ENCODE measurements around the gene SPEF2.

SPEF2 gene, protein sequence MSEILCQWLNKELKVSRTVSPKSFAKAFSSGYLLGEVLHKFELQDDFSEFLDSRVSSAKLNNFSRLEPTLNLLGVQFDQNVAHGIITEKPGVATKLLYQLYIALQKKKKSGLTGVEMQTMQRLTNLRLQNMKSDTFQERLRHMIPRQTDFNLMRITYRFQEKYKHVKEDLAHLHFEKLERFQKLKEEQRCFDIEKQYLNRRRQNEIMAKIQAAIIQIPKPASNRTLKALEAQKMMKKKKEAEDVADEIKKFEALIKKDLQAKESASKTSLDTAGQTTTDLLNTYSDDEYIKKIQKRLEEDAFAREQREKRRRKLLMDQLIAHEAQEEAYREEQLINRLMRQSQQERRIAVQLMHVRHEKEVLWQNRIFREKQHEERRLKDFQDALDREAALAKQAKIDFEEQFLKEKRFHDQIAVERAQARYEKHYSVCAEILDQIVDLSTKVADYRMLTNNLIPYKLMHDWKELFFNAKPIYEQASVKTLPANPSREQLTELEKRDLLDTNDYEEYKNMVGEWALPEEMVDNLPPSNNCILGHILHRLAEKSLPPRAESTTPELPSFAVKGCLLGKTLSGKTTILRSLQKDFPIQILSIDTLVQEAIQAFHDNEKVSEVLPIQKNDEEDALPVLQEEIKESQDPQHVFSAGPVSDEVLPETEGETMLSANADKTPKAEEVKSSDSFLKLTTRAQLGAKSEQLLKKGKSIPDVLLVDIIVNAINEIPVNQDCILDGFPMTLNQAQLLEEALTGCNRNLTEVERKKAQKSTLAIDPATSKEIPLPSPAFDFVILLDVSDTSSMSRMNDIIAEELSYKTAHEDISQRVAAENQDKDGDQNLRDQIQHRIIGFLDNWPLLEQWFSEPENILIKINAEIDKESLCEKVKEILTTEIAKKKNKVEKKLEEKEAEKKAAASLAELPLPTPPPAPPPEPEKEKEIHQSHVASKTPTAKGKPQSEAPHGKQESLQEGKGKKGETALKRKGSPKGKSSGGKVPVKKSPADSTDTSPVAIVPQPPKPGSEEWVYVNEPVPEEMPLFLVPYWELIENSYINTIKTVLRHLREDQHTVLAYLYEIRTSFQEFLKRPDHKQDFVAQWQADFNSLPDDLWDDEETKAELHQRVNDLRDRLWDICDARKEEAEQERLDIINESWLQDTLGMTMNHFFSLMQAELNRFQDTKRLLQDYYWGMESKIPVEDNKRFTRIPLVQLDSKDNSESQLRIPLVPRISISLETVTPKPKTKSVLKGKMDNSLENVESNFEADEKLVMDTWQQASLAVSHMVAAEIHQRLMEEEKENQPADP (N-terminal part only)

DNA sequence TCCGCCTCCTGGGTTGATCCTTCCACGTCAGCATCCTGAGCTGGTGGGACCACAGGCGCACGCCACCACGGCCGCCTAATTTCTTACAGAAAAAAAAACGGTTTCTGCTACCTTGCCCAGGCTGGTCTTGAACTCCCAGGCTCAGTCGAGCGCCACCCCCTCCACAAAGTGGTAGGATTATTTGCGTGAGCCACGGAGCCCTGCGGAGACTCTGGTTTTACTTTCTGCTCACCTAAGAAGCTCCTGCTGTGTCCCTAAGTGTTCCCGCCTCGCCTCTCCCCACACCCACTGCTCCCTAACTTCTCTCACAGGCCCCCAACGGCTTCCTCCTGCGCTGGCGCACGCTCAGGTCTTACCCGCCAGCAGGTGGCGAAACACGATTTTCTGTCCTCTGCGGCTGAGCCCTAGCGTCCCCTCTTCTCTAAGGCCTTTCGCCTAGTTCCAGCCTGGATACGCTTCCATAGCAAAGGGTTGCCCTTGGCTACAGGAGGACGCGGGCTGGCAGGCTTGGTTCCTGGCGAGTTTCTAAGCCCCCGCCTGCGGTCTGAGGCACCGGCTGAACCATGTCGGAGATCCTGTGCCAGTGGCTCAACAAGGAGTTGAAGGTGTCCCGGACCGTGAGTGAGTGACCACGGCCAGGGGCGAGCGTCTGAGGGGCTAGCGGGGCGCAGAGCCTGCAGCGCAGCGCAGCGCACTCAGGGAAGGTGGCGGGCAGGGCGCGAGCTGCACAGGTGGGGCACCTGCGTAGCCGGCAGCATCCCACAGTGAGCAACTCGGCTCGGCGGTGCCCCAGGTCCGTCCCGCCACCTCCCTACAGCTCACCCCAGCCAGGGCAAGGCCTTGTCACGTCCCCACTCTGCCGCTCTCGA, at the start of gene SPEF2:
Gene SPEF2 (plus strand): TSS at position 429 of the 869 bp plus-strand sequence. CDS start 135 bp downstream, at position 564.
- in situ Hi-C loops (cut with HindIII; ENCODE audit: low sequenced_read_pairs): no loop called here

GRCh38 chr5:35575578-35575977, 42.1 kb upstream of the SPEF2 start:
- in situ Hi-C loops (cut with HindIII; ENCODE audit: low sequenced_read_pairs): no loop called here

- in situ Hi-C loops (cut with HindIII; ENCODE audit: low sequenced_read_pairs): no loop called here
Measured at GRCh38 chr5:35587419-35587818, 30.2 kb upstream of the SPEF2 start.

DNA sequence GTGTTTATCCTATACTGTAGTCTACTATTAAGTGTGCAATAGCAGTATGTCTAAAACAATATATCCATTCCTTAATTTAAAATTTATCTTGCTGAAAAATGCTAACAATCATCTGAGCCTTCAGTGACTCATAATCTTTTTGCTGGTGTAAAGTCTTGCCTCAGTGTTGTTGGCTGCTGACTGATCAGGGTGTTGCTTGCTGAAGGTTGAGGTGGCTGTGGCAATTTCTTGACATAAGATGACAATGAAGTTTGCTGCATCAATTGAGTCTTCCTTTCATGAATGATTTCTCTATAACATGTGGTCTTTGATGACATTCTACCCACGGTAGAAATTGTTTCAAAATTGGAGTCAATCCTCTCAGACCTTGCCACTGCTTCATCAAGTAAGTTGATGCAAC, 24.3 kb upstream of the SPEF2 start:
- in situ Hi-C loops (cut with HindIII; ENCODE audit: low sequenced_read_pairs): no loop called here

GRCh38 chr5:35598707-35599370, 18.8 kb upstream of the SPEF2 start:
- in situ Hi-C loops (cut with HindIII; ENCODE audit: low sequenced_read_pairs): no loop called here

GRCh38 chr5:35600591-35600990, 17.1 kb upstream of the SPEF2 start:
- in situ Hi-C loops (cut with HindIII; ENCODE audit: low sequenced_read_pairs): no loop called here

DNA sequence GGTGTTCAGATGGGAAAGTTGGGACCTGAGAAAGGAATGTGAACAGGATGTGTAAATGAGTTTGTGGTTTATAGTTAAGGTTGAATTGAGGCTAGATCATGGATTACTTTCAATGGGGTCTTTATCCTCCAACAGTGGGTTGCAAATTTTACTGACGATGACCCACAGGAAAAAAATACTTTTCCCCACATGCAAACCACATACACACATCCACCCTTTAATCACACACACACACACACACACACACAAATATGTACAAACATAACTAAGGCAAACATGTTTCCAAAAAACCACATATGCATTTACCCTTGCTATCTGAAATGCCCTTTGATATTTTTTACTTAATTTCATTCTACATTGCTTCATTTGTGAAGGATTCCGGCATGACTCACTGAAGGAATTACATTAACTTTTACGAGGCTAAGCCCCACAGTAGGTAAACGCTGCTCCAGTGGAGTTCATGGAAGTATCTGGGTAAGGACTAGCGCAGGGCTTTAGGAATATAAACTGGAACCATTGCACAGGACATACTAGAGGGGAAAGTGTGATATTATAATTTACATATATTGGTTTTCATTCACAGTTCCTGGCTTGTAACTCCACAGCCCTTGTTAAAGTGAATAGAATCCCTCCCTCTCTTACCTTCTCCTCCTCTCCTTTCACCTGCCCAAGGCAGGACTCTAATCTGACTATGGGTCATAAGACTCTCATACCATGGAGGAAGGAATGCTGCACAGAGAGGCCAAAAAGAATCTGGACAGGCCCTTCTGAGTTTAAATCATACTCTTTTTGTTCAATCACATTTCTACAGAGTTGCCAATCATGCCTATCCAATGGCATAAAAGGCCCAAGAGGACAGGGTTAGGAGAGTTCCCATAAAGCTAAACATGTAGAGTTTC, 8.5 kb upstream of the SPEF2 start:
- in situ Hi-C loops (cut with HindIII; ENCODE audit: low sequenced_read_pairs): no loop called here

DNA sequence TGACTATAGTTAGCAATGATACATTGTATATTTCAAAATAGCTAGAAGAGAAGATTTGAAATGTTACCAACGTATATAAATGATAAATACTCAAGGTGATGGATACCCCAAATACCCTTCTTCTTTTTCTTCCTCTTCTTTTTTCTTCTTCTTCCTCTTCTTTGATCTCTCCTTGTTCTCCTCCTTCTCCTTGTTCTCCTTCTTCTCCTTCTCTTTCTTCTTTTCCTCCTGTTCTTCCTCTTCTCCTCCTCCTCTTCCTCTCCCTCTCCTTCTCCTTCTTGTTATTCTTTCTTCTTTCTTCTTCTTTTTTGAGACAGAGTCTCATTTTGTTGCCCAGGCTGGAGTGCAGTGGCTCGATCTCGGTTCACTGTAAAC, 616 bp upstream of the SPEF2 start:
- in situ Hi-C loops (cut with HindIII; ENCODE audit: low sequenced_read_pairs): no loop called here

GRCh38 chr5:35618304-35618636, 607 bp downstream of the SPEF2 start:
- in situ Hi-C loops (cut with HindIII; ENCODE audit: low sequenced_read_pairs): no loop called here

DNA sequence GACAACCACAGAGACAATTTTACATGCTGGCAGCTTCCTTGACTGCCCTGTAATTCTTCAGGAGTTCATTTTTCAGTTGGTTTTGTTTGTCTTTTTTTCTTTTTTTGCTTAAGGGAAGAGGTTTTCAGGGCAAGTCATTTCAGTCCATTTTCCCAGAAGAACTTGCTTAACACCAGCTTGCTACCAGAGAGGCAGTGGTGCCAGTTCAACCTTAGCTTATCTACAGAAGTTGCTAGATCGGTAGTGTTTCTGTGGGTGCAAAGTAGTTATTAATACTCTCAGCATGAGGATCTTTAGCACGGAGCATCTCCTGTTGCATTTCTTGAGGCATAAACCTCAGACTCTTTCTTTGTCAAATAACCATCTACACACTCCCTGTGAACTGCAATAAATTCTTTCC, 1.1 kb downstream of the SPEF2 start:
- in situ Hi-C loops (cut with HindIII; ENCODE audit: low sequenced_read_pairs): no loop called here

DNA sequence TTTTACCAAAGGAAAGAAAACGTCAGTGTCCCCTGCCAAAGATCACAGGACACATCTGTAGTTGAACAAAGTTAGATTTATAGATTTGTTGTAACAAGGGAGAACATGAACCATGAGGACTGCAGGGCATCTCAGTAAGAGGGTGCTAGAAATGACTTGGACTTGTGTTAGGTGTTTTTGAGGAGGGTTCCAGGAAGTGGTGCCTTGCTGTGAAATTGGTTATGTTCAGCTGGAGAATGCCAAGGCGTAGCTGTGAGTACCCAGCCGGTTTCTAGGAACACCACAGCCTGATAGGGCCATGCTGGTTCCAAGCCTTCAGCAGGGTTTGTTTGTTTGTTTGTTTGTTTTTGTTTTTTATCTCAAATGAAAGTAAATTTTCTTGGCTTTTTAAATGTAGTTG, 5.3 kb downstream of the SPEF2 start:
- in situ Hi-C loops (cut with HindIII; ENCODE audit: low sequenced_read_pairs): no loop called here

GRCh38 chr5:35623991-35624390, 6.3 kb downstream of the SPEF2 start:
- in situ Hi-C loops (cut with HindIII; ENCODE audit: low sequenced_read_pairs): no loop called here

DNA sequence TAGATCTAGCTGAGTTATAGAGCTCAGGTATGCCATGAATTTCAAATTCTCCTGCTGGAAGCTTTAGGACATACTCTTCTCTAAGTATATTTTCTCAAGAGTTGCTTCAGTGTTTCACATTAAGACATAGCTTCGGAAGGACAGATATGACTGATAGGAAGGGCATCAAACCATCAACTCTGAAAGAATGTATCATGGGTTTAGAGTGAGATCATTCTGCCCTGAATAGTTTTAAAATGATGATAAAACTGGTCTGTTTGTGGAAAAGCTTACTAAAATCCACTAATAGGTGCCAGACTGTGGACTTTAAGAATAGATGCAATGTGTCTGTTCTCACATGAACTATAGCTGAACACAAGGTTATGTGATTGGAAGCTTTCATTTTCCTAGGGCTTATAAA, 8.4 kb downstream of the SPEF2 start:
- in situ Hi-C loops (cut with HindIII; ENCODE audit: low sequenced_read_pairs): no loop called here

DNA sequence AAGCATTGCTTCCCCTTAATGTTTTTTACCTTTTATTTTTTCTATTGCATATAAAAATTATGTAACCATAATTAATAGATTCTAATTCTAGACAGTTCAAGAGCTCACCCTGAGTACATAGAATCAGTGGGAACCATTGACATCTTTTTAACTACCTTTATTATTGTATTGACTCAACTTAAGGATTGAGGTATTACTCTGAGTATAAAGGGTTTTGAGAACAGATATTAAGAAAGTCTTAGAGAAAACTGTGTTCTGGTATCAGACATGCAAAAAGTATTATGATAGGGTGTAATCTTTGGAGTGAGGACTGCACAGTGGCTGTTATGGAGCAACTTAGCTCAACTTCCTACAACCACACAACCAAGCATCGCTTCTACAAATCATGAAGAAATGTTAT, 8.9 kb downstream of the SPEF2 start:
- in situ Hi-C loops (cut with HindIII; ENCODE audit: low sequenced_read_pairs): no loop called here

- in situ Hi-C loops (cut with HindIII; ENCODE audit: low sequenced_read_pairs): no loop called here
Measured at GRCh38 chr5:35634326-35634725, 16.7 kb downstream of the SPEF2 start.

DNA sequence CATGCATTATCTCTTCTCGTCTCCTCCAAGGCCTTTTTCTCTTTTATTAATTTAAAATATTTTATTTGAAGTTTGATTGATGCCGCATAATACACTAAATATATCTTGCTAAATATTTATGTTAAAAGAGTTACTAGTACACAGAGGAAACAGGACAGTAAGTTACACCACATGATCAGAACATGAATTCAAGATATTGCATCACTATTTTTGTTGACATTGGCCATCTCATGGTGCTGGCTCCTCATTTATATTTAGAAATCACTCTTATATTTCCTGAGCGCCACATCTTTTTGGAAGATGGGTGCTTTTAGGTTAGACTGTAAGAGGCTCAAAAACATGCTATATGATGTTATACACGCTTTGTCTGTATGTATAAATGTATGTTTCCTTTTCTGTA, 23.0 kb downstream of the SPEF2 start:
- in situ Hi-C loops (cut with HindIII; ENCODE audit: low sequenced_read_pairs): no loop called here

GRCh38 chr5:35644543-35644942, 26.9 kb downstream of the SPEF2 start:
- in situ Hi-C loops (cut with HindIII; ENCODE audit: low sequenced_read_pairs): no loop called here

- in situ Hi-C loops (cut with HindIII; ENCODE audit: low sequenced_read_pairs): no loop called here
Measured at GRCh38 chr5:35647128-35647527, 29.5 kb downstream of the SPEF2 start.

DNA sequence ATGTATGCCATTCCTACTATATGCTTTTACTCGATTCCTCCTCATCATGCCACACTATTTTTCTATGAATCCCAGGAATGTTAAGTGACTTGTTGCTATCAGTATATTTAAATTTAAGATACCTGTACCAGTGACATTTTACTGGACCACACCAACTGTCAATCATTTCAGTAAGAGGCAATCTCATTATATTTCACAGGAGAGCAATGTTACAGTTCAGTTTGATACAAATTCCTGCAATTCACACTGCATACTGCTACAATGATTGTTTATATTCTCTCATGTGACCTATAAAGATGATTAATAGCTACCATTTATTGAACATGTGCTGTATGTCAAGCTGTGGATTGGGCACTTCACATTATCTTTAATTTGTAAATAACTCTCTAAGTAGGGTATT, 30.0 kb downstream of the SPEF2 start:
- in situ Hi-C loops (cut with HindIII; ENCODE audit: low sequenced_read_pairs): no loop called here
